WI38 (cell line): ENCODE results near the gene EVC2.

Experiments
- H3K4me3 ChIP-seq: 2 replicates; pipeline ENCODE4 v1.5.1; 2011; ENCODE audit warnings: low read depth, mild to moderate bottlenecking, control low read depth, low read length
- CTCF ChIP-seq: IDR thresholded peaks from 2 replicates; pipeline ENCODE4 v1.5.1; 2012; ENCODE audit warnings: low read depth, mild to moderate bottlenecking, control low read depth, low read length

EVC2 gene

GRCh38 chr4:5754529-5754881 lies 46.1 kb upstream of the EVC2 start:
- no peak for TF ChIP-seq CTCF
- H3K4me3 ChIP-seq: no peak overlapping the region

GRCh38 chr4:5753766-5754528 lies 45.6 kb upstream of the EVC2 start:
- no peak overlapping the region for H3K4me3 ChIP-seq
- TF ChIP-seq CTCF: no peak

- H3K4me3 ChIP-seq: no peak overlapping the region
- TF ChIP-seq CTCF: no peak
Observed at GRCh38 chr4:5753366-5753765, 45.0 kb upstream of the EVC2 start.

- TF ChIP-seq CTCF: no peak
- H3K4me3 ChIP-seq: no peak overlapping the region
Observed at GRCh38 chr4:5752376-5753184, 44.2 kb upstream of the EVC2 start.

GRCh38 chr4:5751666-5752375 lies 43.5 kb upstream of the EVC2 start:
- no peak overlapping the region for H3K4me3 ChIP-seq
- no peak for TF ChIP-seq CTCF

- no peak overlapping the region for H3K4me3 ChIP-seq
- TF ChIP-seq CTCF: no peak
Observed at GRCh38 chr4:5750946-5751665, 42.7 kb upstream of the EVC2 start.
